Mucosa of descending colon (tissue), 3 donors: ENCODE data around the gene GID8. TPM values are rescaled to one million over a fixed set of nuclear protein-coding genes. Genes with fewer than 3 reads are reported as not detected.

Experiments
- ATAC-seq: fragments of 200-7000 bp; cut with Tn5 transposase; one replicate; pipeline ENCODE4 v1.9.1; 2020; ENCODE audit warnings: mild to moderate bottlenecking, moderate library complexity
- DNase-seq, 3 donors: peaks; one replicate each; pipeline ENCODE4 v3.0.0-alpha.2; 2020
- H3K36me3 ChIP-seq: fragments of 200-600 bp; one replicate; pipeline ENCODE4 v1.8.0; 2021; ENCODE audit warnings: low read depth, mild to moderate bottlenecking
- H3K4me1 ChIP-seq: fragments of 200-600 bp; one replicate; pipeline ENCODE4 v1.8.0; 2021; ENCODE audit warnings: low read depth, mild to moderate bottlenecking
- H3K4me3 ChIP-seq: fragments of 200-600 bp; one replicate; pipeline ENCODE4 v1.8.0; 2021; ENCODE audit warnings: mild to moderate bottlenecking
- H3K9me3 ChIP-seq: fragments of 200-600 bp; one replicate; pipeline ENCODE4 v1.8.0; 2021; ENCODE audit warnings: mild to moderate bottlenecking
- CTCF ChIP-seq: fragments of 200-600 bp; IDR thresholded peaks from one replicate; pipeline ENCODE4 v1.8.0; 2022; ENCODE audit warnings: antibody characterized with exemption, mild to moderate bottlenecking
- intact Hi-C, 2 donors: fragments of 100-400 bp; cut with DNase I in 1 of 2; cut with micrococcal nuclease in 1 of 2; formaldehyde crosslinking; loops; one replicate each; pipeline versions ENCODE4 v1.11.0 to v1.11.1; 2022; cut with DNase I, micrococcal nuclease
- total RNA-seq, 3 donors: library from RNA; stranded (reverse); fragmentation: NEBNext Ultra II Directional in 2 of 3; extraction: Animal tissue kit (Norgen Biotek cat#: 25700) in 2 of 3; gene quantifications; one replicate each; pipeline versions ENCODE4 v1.2.1 to v1.2.4, GENCODE V29; 2021 to 2023
- donor health status: DM: no; HTN: no; CAD: no; lungs with moderate emphysema.
- donor health status: DM: no; HTN: no; CAD: no.
- donor health status: DM: no; HTN: yes; CAD: no.

Gene GID8
- total RNA-seq, 3 donors from 2014 or later, result 32.6 to 37.1 (median 34.2) TPM

DNA sequence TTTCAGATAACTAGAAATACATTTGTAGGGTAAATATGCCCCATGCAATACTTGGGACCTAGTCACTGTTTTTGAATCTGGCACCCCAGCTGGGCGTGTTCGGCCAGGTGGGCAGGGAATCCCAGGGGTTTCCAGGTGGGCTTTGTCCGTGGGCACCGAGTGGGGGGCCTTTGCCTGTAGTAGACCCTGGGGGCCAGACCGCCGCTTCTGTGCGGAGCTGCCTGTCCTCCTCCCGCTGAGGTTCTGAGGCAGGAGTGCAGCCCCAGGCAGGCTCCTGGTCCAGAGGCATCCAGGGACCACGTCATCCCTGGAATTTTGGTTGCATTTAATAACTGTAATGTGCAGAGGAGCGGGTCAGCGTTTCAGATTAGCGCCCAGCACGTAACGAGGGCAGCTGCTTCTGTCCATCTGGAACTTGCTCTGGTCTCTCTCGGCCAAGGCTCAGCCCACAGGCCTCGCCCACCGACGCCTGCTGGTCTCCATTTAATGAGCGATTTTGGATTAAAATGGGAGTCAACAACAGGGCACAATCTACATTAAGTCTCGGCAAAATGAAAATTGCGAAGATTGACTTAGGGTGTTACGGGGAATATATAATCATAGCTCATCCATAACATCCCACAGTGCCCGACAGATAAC is 56.0 kb downstream of the GID8 start:
- no peak for TF ChIP-seq CTCF
- no peaks in the 10 kb centered on the region for H3K9me3 ChIP-seq
- DNase-seq (no peak), ATAC-seq (no peak)
- H3K36me3 ChIP-seq, result no peaks in the 10 kb centered on the region
- no peak overlapping the region for H3K4me3 ChIP-seq
- intact Hi-C loops, result no loop called here
- no peaks in the 10 kb centered on the region for H3K4me1 ChIP-seq

- H3K4me3 ChIP-seq, result no peak overlapping the region
- ATAC-seq, result no peak
- no peaks in the 10 kb centered on the region for H3K4me1 ChIP-seq
- intact Hi-C loops, result no loop called here
- no peak for DNase-seq
- no peaks in the 10 kb centered on the region for H3K36me3 ChIP-seq
- TF ChIP-seq CTCF, result no peak
- H3K9me3 ChIP-seq, result no peaks in the 10 kb centered on the region
Measured at GRCh38 chr20:62994869-62995281, 56.9 kb downstream of the GID8 start.

GRCh38 chr20:62995481-62995880 is 57.5 kb downstream of the GID8 start:
- H3K9me3 ChIP-seq, result no peaks in the 10 kb centered on the region
- H3K36me3 ChIP-seq, result no peaks in the 10 kb centered on the region
- H3K4me1 ChIP-seq, result no peaks in the 10 kb centered on the region
- DNase-seq (no peak), ATAC-seq (no peak)
- no peak overlapping the region for H3K4me3 ChIP-seq
- no peak for TF ChIP-seq CTCF
- intact Hi-C loops, result no loop called here

DNA sequence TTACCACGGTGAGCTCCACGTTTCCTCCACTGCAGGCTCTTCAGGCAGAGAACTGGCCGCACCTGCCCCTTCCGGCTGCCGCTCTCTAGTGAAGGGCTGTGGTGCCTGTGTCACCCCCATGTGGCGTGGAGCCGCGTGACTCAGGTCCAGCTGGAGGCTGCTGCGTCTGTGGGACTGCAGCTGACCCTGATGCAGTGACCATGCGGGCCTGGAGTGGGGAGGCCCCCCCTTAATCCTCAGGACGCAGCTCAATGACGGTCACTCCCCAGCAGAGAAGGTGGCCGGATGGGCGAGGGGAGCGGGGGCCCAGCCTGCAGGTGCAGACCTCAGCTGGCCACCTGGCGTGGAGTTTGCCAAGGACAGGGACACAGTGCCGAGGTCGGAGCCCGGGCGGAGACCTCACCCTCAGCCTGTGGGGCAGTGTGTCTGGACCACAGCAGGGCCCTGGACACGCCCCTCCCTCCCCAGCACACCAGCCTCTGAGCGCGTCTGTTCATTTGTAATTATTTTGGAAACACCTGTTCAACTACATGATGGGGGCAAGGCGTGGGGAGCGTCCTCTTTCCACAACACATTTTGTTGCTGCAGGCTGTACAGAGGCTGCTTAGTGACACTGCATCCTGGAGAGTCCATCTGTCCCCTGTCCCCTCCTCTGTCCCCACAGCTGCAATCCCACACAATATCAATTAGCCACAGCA is 58.1 kb downstream of the GID8 start:
- no peaks in the 10 kb centered on the region for H3K9me3 ChIP-seq
- TF ChIP-seq CTCF, result no peak
- ATAC-seq (no peak), DNase-seq (no peak)
- H3K4me3 ChIP-seq, result no peak overlapping the region
- H3K4me1 ChIP-seq, result no peaks in the 10 kb centered on the region
- intact Hi-C loops, result no loop called here
- no peaks in the 10 kb centered on the region for H3K36me3 ChIP-seq

DNA sequence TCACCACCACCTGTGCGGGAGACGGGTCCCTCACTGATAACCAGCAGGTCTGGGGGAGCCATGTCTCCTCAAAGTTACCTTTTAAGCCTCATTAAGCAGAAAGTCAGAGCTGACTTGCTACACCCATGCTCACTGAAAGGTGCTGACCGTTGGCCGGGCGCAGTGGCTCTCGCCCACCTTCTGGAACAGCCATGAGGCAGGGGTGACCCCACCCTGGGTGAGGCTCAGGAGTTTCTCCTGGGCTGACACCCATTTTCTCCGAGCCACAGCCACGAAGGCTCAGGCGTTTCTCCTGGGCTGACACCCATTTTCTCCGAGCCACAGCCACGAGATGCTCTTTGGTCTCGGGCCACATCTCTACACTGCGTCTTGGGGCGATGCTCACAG is 58.6 kb downstream of the GID8 start:
- Histone ChIP-seq H3K36me3 (no peaks in the 10 kb centered on the region), H3K4me1 (no peaks in the 10 kb centered on the region), H3K4me3 (no peak overlapping the region), H3K9me3 (no peaks in the 10 kb centered on the region)
- DNase-seq, result no peak
- TF ChIP-seq CTCF, result no peak
- intact Hi-C loops, result no loop called here
- ATAC-seq, result no peak
